KMS-11 (cell line): Measurements from ENCODE around the gene ORAI1.

Experiments used
- H2AFZ ChIP-seq: fragments of 200-600 bp; sonication (generic); 2 replicates; pipeline ENCODE4 v1.6.1; 2016; ENCODE audit warnings: antibody characterized with exemption, mixed run types, low read depth
- H3K27ac ChIP-seq: fragments of 200-600 bp; sonication (generic); 2 replicates; pipeline ENCODE4 v1.6.1; 2016; ENCODE audit warnings: mild to moderate bottlenecking, mixed run types
- H3K27me3 ChIP-seq: fragments of 200-600 bp; sonication (generic); 2 replicates; pipeline ENCODE4 v1.6.1; 2017; ENCODE audit warnings: mild to moderate bottlenecking, low read depth, mixed run types, moderate library complexity; ENCODE audit not compliant: insufficient read depth
- H3K36me3 ChIP-seq: fragments of 200-600 bp; sonication (generic); 2 replicates; pipeline ENCODE4 v1.6.1; 2017; ENCODE audit warnings: mild to moderate bottlenecking, mixed run types; ENCODE audit not compliant: insufficient read depth
- H3K4me1 ChIP-seq: fragments of 200-600 bp; sonication (generic); 2 replicates; pipeline ENCODE4 v1.6.1; 2016; ENCODE audit warnings: mild to moderate bottlenecking, low read depth, mixed run types; ENCODE audit not compliant: poor library complexity, severe bottlenecking
- H3K4me2 ChIP-seq: fragments of 200-600 bp; sonication (generic); 2 replicates; pipeline ENCODE4 v1.7.0; 2016; ENCODE audit warnings: mild to moderate bottlenecking, mixed run types
- H3K4me3 ChIP-seq: fragments of 200-600 bp; sonication (generic); IDR thresholded peaks from 2 replicates; pipeline ENCODE4 v1.6.1; 2017; ENCODE audit warnings: low read depth, low read length, mixed read lengths; ENCODE audit not compliant: insufficient read depth
- H3K79me2 ChIP-seq: fragments of 200-600 bp; sonication (generic); 2 replicates; pipeline ENCODE4 v1.6.1; 2016; ENCODE audit warnings: low read depth, mixed run types; ENCODE audit not compliant: insufficient read depth
- H3K9ac ChIP-seq: fragments of 200-600 bp; sonication (generic); 2 replicates; pipeline ENCODE4 v1.6.1; 2016; ENCODE audit warnings: mild to moderate bottlenecking, mixed run types
- H4K20me1 ChIP-seq: fragments of 200-600 bp; sonication (generic); 2 replicates; pipeline ENCODE4 v1.6.1; 2016; ENCODE audit warnings: mild to moderate bottlenecking, mixed run types; ENCODE audit not compliant: insufficient read depth
- CTCF ChIP-seq: fragments of 200-600 bp; sonication (generic); conservative IDR thresholded peaks from 2 replicates; pipeline ENCODE4 v1.6.1; 2017; ENCODE audit warnings: low read depth, mild to moderate bottlenecking, antibody characterized with exemption, low read length, moderate library complexity, mixed read lengths

The ORAI1 gene

DNA sequence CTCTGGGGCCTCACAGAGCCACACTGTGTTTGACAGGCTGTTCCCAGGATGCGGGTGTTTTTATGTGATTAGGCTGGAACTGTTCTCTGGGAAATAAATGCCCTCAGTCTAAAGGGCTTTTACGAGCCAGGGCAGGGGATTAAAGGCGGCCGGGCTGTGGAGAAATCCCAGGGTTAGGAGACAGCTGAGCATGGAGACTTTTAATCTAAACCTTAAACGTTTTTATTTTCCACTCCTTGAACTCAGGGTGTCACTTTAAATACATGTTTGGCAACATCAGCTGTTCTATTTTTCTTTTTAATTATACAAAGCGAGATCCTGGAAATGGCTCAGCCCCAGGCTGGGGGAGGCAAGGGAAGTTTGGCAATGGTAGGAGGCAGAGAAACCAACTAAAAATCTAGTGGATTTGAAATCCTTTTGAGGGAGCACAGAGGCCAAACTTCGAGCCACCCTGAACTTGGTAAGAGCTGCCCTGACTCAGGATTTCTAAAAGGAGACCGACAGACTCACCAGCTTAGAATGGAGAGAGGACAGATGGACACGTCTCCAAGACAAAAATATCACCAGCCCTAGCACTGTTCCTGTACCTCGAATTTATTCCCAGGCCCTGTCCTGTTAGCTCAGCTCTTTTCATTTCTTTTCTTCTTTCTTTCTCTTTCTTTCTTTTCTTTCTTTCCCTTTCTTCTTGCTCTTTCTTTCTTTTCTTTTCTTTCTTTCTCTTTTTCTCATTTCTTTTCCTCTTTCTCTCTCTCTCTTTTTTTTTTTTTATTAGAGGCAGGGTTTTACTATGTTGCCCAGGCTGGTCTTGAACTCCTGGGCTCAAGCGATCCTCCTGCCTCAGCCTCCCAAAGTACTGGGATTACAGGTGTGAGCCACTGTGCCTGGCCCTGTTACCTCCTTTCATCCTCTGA, 15.8 kb upstream of the ORAI1 start:
- Histone ChIP-seq H3K4me3 (no peak overlapping the region), H2AFZ (no peak overlapping the region), H3K4me2 (no peak overlapping the region), H3K4me1 (peaks cover 7% of the 10 kb centered on the region), H3K36me3 (no peaks in the 10 kb centered on the region), H3K9ac (no peak overlapping the region), H3K27ac (no peak overlapping the region), H4K20me1 (no peaks in the 10 kb centered on the region), H3K79me2 (no peaks in the 10 kb centered on the region), H3K27me3 (no peaks in the 10 kb centered on the region)
- no peak for TF ChIP-seq CTCF

DNA sequence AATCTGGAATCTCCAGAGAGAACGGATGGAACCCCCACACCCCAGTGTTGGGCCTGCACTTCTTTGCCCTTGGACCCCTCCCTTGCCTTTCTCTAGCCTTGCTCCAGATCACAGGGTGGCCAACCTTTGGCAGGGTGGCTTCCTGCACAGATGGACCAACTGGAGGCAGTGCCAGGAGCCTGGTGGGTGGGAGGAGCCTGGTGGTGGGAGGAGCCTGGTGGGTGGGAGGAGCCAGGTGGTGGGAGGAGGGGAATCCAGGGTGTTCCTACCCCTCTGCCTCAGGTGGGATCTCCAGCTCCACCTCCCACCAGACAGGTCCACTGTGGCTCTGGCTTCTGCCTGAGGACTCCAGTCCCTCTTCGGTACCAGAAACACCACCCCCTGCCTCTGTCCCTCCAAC, 15.0 kb upstream of the ORAI1 start:
- Histone ChIP-seq H3K27ac (no peak overlapping the region), H3K4me3 (no peak overlapping the region), H3K36me3 (no peaks in the 10 kb centered on the region), H3K9ac (no peak overlapping the region), H2AFZ (no peak overlapping the region), H4K20me1 (no peaks in the 10 kb centered on the region), H3K4me1 (peaks cover 7% of the 10 kb centered on the region), H3K27me3 (no peaks in the 10 kb centered on the region), H3K4me2 (no peak overlapping the region), H3K79me2 (no peaks in the 10 kb centered on the region)
- TF ChIP-seq CTCF: no peak

- H3K9ac ChIP-seq: no peak overlapping the region
- H3K79me2 ChIP-seq: no peaks in the 10 kb centered on the region
- no peak overlapping the region for H3K4me3 ChIP-seq
- H3K4me1 ChIP-seq: peaks cover 7% of the 10 kb centered on the region
- no peak overlapping the region for H2AFZ ChIP-seq
- no peaks in the 10 kb centered on the region for H3K27me3 ChIP-seq
- H3K4me2 ChIP-seq: no peak overlapping the region
- no peaks in the 10 kb centered on the region for H3K36me3 ChIP-seq
- H4K20me1 ChIP-seq: no peaks in the 10 kb centered on the region
- TF ChIP-seq CTCF: no peak
- H3K27ac ChIP-seq: no peak overlapping the region
These were observed 12.9 kb upstream of the ORAI1 start for GRCh38 chr12:121613462-121613861.

DNA sequence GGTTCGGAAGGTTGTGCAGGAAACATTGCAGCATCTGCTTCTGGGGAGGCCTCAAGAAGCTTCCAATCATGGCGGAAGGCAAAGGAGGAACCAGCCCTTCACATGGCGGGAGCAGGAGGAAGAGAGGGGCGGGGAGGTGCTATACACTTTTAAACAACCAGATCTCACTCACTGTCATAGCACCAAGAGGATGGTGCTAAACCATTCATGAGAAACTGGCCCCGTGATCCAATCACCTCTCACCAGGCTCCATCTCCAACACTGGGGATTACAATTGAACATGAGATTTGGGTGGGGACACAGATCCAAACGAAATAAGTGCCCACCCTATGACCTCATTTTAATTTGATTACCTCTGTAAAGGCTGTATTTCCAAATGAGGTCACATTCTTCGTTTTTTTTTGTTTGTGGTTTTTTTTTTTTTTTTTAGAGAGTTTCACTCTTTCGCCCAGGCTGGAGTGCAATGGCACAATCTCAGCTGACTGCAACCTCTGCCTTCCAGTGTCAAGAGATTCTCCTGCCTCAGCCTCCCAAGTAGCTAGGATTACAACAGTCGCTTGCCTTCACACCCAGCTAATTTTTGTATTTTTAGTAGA, 11.4 kb upstream of the ORAI1 start:
- no peak overlapping the region for H3K4me3 ChIP-seq
- TF ChIP-seq CTCF: no peak
- no peaks in the 10 kb centered on the region for H4K20me1 ChIP-seq
- H3K36me3 ChIP-seq: no peaks in the 10 kb centered on the region
- H2AFZ ChIP-seq: no peak overlapping the region
- H3K4me1 ChIP-seq: peaks cover 7% of the 10 kb centered on the region
- H3K79me2 ChIP-seq: no peaks in the 10 kb centered on the region
- H3K27me3 ChIP-seq: no peaks in the 10 kb centered on the region
- H3K4me2 ChIP-seq: no peak overlapping the region
- H3K27ac ChIP-seq: no peak overlapping the region
- H3K9ac ChIP-seq: no peak overlapping the region
